ENCODE data around the gene TOLLIP. TPM values are rescaled to one million over a fixed set of nuclear protein-coding genes. Genes with fewer than 3 reads are reported as not detected.

The TOLLIP gene
- total and polyA plus RNA-seq, 10 donors: 16.1 to 67.4 (median 46.2) TPM

DNA sequence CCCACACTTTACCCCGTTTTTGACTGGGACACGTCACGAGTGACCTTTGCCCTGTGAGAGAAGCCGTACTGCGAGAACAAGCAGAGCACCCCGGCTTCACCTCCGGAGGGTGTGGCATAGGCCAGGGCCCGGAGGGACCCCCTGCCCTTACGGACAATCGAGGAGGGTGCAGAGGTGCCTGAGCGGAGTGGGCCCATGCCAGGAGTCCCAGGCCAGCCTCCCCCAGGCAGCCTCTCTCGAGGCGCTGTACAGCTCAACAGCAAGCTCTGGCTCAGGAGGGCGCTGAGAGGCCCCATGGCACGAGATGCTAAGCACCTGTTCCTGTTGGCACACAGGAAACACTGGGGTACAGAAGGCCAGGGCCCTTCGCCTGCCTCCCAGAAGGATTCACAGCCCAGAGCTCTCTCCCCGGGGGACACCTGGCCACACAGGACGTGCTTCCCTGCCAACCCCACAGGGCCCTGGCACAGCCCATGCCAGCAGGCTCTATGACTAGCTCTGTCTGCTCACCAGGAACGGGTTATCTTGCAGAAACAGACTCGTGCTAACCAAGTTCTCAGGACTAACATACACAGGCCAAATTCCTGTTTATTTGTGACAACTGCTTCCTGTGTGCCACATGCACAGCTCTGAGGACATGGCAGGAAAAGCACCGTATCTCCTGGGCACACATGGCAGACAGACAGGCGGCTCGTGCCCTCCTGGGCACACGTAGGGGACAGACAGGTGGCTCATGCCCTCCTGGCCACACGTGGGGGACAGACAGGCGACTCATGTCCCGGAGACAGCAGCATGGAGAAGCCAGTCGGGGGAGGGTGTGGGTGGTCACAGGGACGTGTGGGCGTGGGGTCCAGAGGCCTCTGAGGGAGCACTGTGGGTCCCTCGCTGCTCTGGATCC, 11.6 kb downstream of the TOLLIP start:
- WGBS, 5 donors: 61 to 71% (median 64%) methylated on average over 23 to 31 of the region's 31 CpGs
- Histone ChIP-seq H3K9me3 (no peaks in the 10 kb centered on the region), H3K4me3 (no peak overlapping the region), H3K4me1 (peaks cover 7 to 71% (median 46%) of the 10 kb centered on the region in 6 donors), H3K36me3 (peaks cover 0 to 81% (median 32%) of the 10 kb centered on the region in 6 donors), H3K27ac (peak overlapping the region in 5 of 8 donors; percentile 1 to 72 (median 58)), H3K27me3 (replicated peaks in 1 of 7) (no peaks in the 10 kb centered on the region)
- DNase-seq: peak; percentile 80
- TF ChIP-seq POLR2AphosphoS5 (IDR thresholded peaks at IDR 0.05) (peak; percentile 35 to 42 (median 37)), POLR2A (IDR thresholded peaks at IDR 0.05) (no peak)
- TF ChIP-seq, protein P1, sequence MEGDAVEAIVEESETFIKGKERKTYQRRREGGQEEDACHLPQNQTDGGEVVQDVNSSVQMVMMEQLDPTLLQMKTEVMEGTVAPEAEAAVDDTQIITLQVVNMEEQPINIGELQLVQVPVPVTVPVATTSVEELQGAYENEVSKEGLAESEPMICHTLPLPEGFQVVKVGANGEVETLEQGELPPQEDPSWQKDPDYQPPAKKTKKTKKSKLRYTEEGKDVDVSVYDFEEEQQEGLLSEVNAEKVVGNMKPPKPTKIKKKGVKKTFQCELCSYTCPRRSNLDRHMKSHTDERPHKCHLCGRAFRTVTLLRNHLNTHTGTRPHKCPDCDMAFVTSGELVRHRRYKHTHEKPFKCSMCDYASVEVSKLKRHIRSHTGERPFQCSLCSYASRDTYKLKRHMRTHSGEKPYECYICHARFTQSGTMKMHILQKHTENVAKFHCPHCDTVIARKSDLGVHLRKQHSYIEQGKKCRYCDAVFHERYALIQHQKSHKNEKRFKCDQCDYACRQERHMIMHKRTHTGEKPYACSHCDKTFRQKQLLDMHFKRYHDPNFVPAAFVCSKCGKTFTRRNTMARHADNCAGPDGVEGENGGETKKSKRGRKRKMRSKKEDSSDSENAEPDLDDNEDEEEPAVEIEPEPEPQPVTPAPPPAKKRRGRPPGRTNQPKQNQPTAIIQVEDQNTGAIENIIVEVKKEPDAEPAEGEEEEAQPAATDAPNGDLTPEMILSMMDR (IDR thresholded peaks at IDR 0.05 in 8 of 11, conservative IDR thresholded peaks at IDR 0.05 in 3 of 11): no peak
- intact Hi-C loops (cut with DNase I; ENCODE audit: low total_unique reads): no loop called here

DNA sequence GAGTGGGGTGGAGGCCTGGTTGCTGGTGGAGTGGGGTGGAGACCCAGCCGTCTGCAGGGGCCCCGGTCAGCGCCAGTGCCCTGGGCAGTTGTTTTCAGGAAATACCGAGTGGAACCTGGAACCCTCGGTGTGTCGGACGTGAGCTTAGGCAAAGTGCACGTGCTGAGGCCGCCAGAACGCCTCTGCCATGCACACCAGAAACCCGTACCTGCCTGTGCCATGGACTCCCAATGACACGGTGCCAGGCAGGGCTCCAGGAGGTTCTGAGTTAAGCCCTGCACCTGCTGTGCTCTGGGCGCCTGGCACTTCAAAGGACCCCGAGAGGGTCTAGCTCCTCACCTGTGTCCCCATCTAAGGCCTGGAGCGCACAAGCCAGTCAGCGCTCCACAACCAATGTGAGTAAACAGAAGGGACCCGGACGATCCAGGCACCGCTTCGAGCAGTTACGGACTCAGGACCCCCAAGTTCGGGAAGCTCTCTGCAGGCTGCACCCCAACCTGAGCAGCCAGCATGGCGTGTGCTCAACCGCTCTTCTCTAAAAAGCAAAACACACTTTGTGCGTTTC, 12.3 kb downstream of the TOLLIP start:
- 90 to 95% (median 93%) methylated on average over 11 to 25 of the region's 25 CpGs for WGBS, 5 donors
- peaks cover 0 to 81% (median 35%) of the 10 kb centered on the region in 6 donors for H3K36me3 ChIP-seq
- no peaks in the 10 kb centered on the region for H3K27me3 ChIP-seq (replicated peaks in 1 of 7)
- no peaks in the 10 kb centered on the region for H3K9me3 ChIP-seq
- DNase-seq: peak; percentile 64
- peaks cover 5 to 71% (median 43%) of the 10 kb centered on the region in 6 donors for H3K4me1 ChIP-seq
- H3K4me3 ChIP-seq: no peak overlapping the region
- peak overlapping the region in 2 of 8 donors; percentile 63 to 72 for H3K27ac ChIP-seq
- intact Hi-C loops (cut with DNase I; ENCODE audit: low total_unique reads): no loop called here
- TF ChIP-seq POLR2A (IDR thresholded peaks at IDR 0.05) (no peak), POLR2AphosphoS5 (IDR thresholded peaks at IDR 0.05) (no peak)
- TF ChIP-seq, protein P1 (IDR thresholded peaks at IDR 0.05 in 8 of 11, conservative IDR thresholded peaks at IDR 0.05 in 3 of 11): no peak

DNA sequence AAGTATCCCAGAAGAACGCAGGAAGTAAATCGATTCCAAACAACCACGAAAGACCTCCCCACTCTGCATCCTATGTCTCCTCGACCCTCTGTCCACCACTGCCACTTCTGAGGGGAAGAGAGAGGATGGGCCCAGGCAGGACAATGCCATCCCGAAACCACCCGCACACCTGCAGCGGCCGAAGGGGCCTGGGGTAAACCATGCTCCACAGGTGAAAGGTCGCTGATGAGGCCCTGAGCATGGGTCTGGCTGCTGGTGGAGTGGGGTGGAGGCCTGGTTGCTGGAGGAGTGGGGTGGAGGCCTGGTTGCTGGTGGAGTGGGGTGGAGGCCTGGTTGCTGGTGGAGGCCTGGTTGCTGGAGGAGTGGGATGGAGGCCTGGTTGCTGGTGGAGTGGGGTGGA, 13.1 kb downstream of the TOLLIP start:
- no peak overlapping the region for H3K4me3 ChIP-seq
- no peaks in the 10 kb centered on the region for H3K27me3 ChIP-seq (replicated peaks in 1 of 7)
- WGBS, 5 donors: 89 to 95% (median 94%) methylated on average over 9 of the region's 9 CpGs
- intact Hi-C loops (cut with DNase I; ENCODE audit: low total_unique reads): no loop called here
- TF ChIP-seq, protein P1 (IDR thresholded peaks at IDR 0.05 in 8 of 11, conservative IDR thresholded peaks at IDR 0.05 in 3 of 11): no peak
- no peak for TF ChIP-seq POLR2AphosphoS5 (IDR thresholded peaks at IDR 0.05)
- no peak for TF ChIP-seq POLR2A (IDR thresholded peaks at IDR 0.05)
- no peak overlapping the region for H3K27ac ChIP-seq
- H3K36me3 ChIP-seq: peaks cover 0 to 85% (median 35%) of the 10 kb centered on the region in 6 donors
- peaks cover 0 to 67% (median 40%) of the 10 kb centered on the region in 6 donors for H3K4me1 ChIP-seq
- DNase-seq: peak; percentile 62
- H3K9me3 ChIP-seq: no peaks in the 10 kb centered on the region

DNA sequence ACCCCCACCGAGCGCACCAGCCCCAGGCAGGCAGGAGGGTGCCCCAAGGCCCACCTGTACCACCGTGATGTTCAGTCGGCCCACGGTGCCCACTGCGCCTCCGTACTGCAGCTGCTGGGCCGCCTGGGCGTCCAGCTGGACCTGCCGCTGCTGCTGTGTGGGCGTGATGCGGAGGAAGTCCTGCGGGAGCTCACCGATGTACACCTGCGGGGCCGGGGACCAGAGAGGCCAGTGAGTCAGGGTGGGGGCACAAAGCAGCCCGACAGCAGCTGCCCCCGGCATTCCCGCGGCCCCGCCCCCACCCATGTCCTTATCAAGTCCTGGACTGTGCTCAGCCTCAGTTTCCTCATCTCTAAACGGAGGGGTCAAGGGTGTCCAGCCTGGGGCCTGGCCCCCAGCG, 13.8 kb downstream of the TOLLIP start:
- peaks cover 0 to 86% (median 37%) of the 10 kb centered on the region in 6 donors for H3K36me3 ChIP-seq
- H3K27ac ChIP-seq: no peak overlapping the region
- no peak overlapping the region for H3K4me3 ChIP-seq
- peak; percentile 62 for DNase-seq
- TF ChIP-seq, protein P1 (IDR thresholded peaks at IDR 0.05 in 8 of 11, conservative IDR thresholded peaks at IDR 0.05 in 3 of 11): no peak
- TF ChIP-seq POLR2AphosphoS5 (IDR thresholded peaks at IDR 0.05): no peak
- TF ChIP-seq POLR2A (IDR thresholded peaks at IDR 0.05): no peak
- H3K27me3 ChIP-seq (replicated peaks in 1 of 7): no peaks in the 10 kb centered on the region
- peaks cover 0 to 60% (median 37%) of the 10 kb centered on the region in 6 donors for H3K4me1 ChIP-seq
- no peaks in the 10 kb centered on the region for H3K9me3 ChIP-seq
- intact Hi-C loops (cut with DNase I; ENCODE audit: low total_unique reads): no loop called here
- WGBS, 5 donors: 80 to 100% (median 97%) methylated on average over 1 to 23 of the region's 23 CpGs
